ENCODE results near the gene ZNF35.

GRCh38 chr3:44659434-44659833, 10.9 kb downstream of the ZNF35 start:
- TF ChIP-seq ZBTB7A (IDR thresholded peaks at IDR 0.05; ENCODE audit: low read depth), result no peak
- no peak for TF ChIP-seq EGR1 (IDR thresholded peaks at IDR 0.05)
- no peak for TF ChIP-seq MAX (IDR thresholded peaks at IDR 0.05)
- no peak for TF ChIP-seq EP300 (IDR thresholded peaks at IDR 0.05; ENCODE audit: borderline replicate concordance)
